Astrocyte (in vitro differentiated cells and primary cell): Measurements from ENCODE around the gene CCL13. TPM values are rescaled to one million over a fixed set of nuclear protein-coding genes. Genes with fewer than 3 reads are reported as not detected.

Experiments used
- DNase-seq: peaks from one replicate; pipeline ENCODE4 v3.0.0-alpha.2; 2010; ENCODE audit warnings: low read depth
- FAIRE-seq: peaks from 2 replicates; lab custom pipeline; 2011; peaks lifted over from hg19 to GRCh38; lab: Jason Lieb, UNC
- H2AFZ ChIP-seq: 2 replicates; pipeline ENCODE4 v1.6.0; 2012; ENCODE audit warnings: low read depth, low read length, inconsistent platforms
- H3K27ac ChIP-seq: 2 replicates; pipeline ENCODE4 v1.5.1; 2011; ENCODE audit warnings: low read depth, low read length, inconsistent platforms
- H3K27me3 ChIP-seq: 2 replicates; pipeline ENCODE4 v1.6.0; 2011; ENCODE audit warnings: low read length, inconsistent platforms; ENCODE audit not compliant: insufficient read depth
- H3K36me3 ChIP-seq: 2 replicates; pipeline ENCODE4 v1.5.1; 2011; ENCODE audit warnings: low read length, inconsistent platforms; ENCODE audit not compliant: insufficient read depth
- H3K4me1 ChIP-seq: 2 replicates; pipeline ENCODE4 v1.5.1; 2011; ENCODE audit warnings: low read length, inconsistent platforms; ENCODE audit not compliant: insufficient read depth
- H3K4me2 ChIP-seq: 2 replicates; pipeline ENCODE4 v1.6.0; 2012; ENCODE audit warnings: low read length, inconsistent platforms
- H3K4me3 ChIP-seq: 2 replicates; pipeline ENCODE4 v1.5.1; 2011; ENCODE audit warnings: low read depth, mild to moderate bottlenecking, low read length, inconsistent platforms; ENCODE audit not compliant: insufficient read depth
- H3K79me2 ChIP-seq: 2 replicates; pipeline ENCODE4 v1.6.0; 2012; ENCODE audit warnings: mild to moderate bottlenecking, low read length, inconsistent platforms; ENCODE audit not compliant: insufficient read depth
- H3K9ac ChIP-seq: 2 replicates; pipeline ENCODE4 v1.6.0; 2012; ENCODE audit warnings: mild to moderate bottlenecking, low read length, inconsistent platforms
- H3K9me3 ChIP-seq: 2 replicates; pipeline ENCODE4 v1.5.1; 2012; ENCODE audit warnings: low read depth, mild to moderate bottlenecking, low read length, inconsistent platforms; ENCODE audit not compliant: insufficient read depth
- H4K20me1 ChIP-seq: 2 replicates; pipeline ENCODE4 v1.6.0; 2012; ENCODE audit warnings: low read length, inconsistent platforms; ENCODE audit not compliant: insufficient read depth
- H3K27ac Mint-ChIP-seq: one replicate; pipeline ENCODE4 v1.8.0; 2021; ENCODE audit warnings: mild to moderate bottlenecking, mixed read lengths; ENCODE audit not compliant: unreplicated experiment
- H3K27me3 Mint-ChIP-seq: one replicate; pipeline ENCODE4 v1.8.0; 2021; ENCODE audit warnings: low read depth, mixed read lengths; ENCODE audit not compliant: unreplicated experiment
- H3K36me3 Mint-ChIP-seq: one replicate; pipeline ENCODE4 v1.8.0; 2021; ENCODE audit warnings: low read depth, mixed read lengths; ENCODE audit not compliant: unreplicated experiment
- H3K4me1 Mint-ChIP-seq: one replicate; pipeline ENCODE4 v1.8.0; 2021; ENCODE audit warnings: low read depth, mixed read lengths; ENCODE audit not compliant: unreplicated experiment
- H3K4me3 Mint-ChIP-seq: one replicate; pipeline ENCODE4 v1.8.0; 2021; ENCODE audit warnings: mild to moderate bottlenecking, moderate library complexity, mixed read lengths; ENCODE audit not compliant: unreplicated experiment
- H3K9me3 Mint-ChIP-seq: one replicate; pipeline ENCODE4 v1.8.0; 2021; ENCODE audit warnings: mild to moderate bottlenecking, mixed read lengths; ENCODE audit not compliant: unreplicated experiment
- CTCF ChIP-seq: IDR thresholded peaks from 2 replicates; pipeline ENCODE4 v1.5.1; 2011; ENCODE audit warnings: low read depth, mild to moderate bottlenecking, inconsistent platforms, low read length, moderate library complexity; ENCODE audit not compliant: insufficient read depth
- EZH2 ChIP-seq: IDR thresholded peaks from 2 replicates; pipeline ENCODE4 v1.6.1; 2012; ENCODE audit warnings: mild to moderate bottlenecking, low read length, inconsistent platforms; ENCODE audit not compliant: insufficient read depth
- total RNA-seq: library from RNA; stranded (reverse); gene quantifications from 2 replicates; pipeline ENCODE4 v1.2.1, GENCODE V29; 2021

CCL13 gene
- total RNA-seq, 1 donor from 2014 or later, result not detected

- H3K4me1 Mint-ChIP-seq, result peaks cover 18% of the 10 kb centered on the region
- H3K27me3 ChIP-seq, result peaks cover 3% of the 10 kb centered on the region
- H3K36me3 ChIP-seq, result no peaks in the 10 kb centered on the region
- no peaks in the 10 kb centered on the region for H3K4me1 ChIP-seq
- H3K9me3 ChIP-seq, result no peaks in the 10 kb centered on the region
- no peak overlapping the region for H3K27ac ChIP-seq
- no peak overlapping the region for H3K4me3 Mint-ChIP-seq
- H3K79me2 ChIP-seq, result no peaks in the 10 kb centered on the region
- H3K4me2 ChIP-seq, result no peak overlapping the region
- H3K9ac ChIP-seq, result no peak overlapping the region
- H2AFZ ChIP-seq, result no peak overlapping the region
- no peaks in the 10 kb centered on the region for H3K36me3 Mint-ChIP-seq
- H4K20me1 ChIP-seq, result no peaks in the 10 kb centered on the region
- H3K27me3 Mint-ChIP-seq, result peaks cover 18% of the 10 kb centered on the region
- H3K9me3 Mint-ChIP-seq, result no peaks in the 10 kb centered on the region
- H3K27ac Mint-ChIP-seq, result no peak overlapping the region
- FAIRE-seq (no peak), DNase-seq (no peak)
- no peak for TF ChIP-seq EZH2
- TF ChIP-seq CTCF, result no peak
- H3K4me3 ChIP-seq, result no peak overlapping the region
Observed at GRCh38 chr17:34370376-34370996, 14.2 kb downstream of the CCL13 start.

- Histone ChIP-seq H2AFZ (no peak overlapping the region), H4K20me1 (no peaks in the 10 kb centered on the region), H3K4me3 (no peak overlapping the region), H3K79me2 (no peaks in the 10 kb centered on the region), H3K9me3 (no peaks in the 10 kb centered on the region), H3K27me3 (peaks cover 3% of the 10 kb centered on the region), H3K36me3 (no peaks in the 10 kb centered on the region), H3K9ac (no peak overlapping the region), H3K4me2 (no peak overlapping the region), H3K4me1 (no peaks in the 10 kb centered on the region), H3K27ac (no peak overlapping the region)
- Mint-ChIP-seq H3K9me3 (no peaks in the 10 kb centered on the region), H3K36me3 (no peaks in the 10 kb centered on the region), H3K4me1 (peaks cover 17% of the 10 kb centered on the region), H3K27me3 (peaks cover 18% of the 10 kb centered on the region), H3K4me3 (no peak overlapping the region), H3K27ac (peak overlapping the region; percentile 53)
- TF ChIP-seq CTCF, result no peak
- no peak for TF ChIP-seq EZH2
- FAIRE-seq, result no peak
- no peak for DNase-seq
Observed at GRCh38 chr17:34370997-34371395, 14.7 kb downstream of the CCL13 start.

- H3K4me2 ChIP-seq, result no peak overlapping the region
- no peak for DNase-seq
- TF ChIP-seq EZH2 (no peak), CTCF (no peak)
- H3K36me3 Mint-ChIP-seq, result no peaks in the 10 kb centered on the region
- no peak for FAIRE-seq
- H3K27me3 Mint-ChIP-seq, result peaks cover 17% of the 10 kb centered on the region
- no peaks in the 10 kb centered on the region for H3K36me3 ChIP-seq
- no peak overlapping the region for H3K27ac ChIP-seq
- H4K20me1 ChIP-seq, result no peaks in the 10 kb centered on the region
- H3K79me2 ChIP-seq, result no peaks in the 10 kb centered on the region
- no peaks in the 10 kb centered on the region for H3K4me1 ChIP-seq
- H3K27ac Mint-ChIP-seq, result peak overlapping the region; percentile 27
- H3K9me3 ChIP-seq, result no peaks in the 10 kb centered on the region
- no peak overlapping the region for H2AFZ ChIP-seq
- no peaks in the 10 kb centered on the region for H3K9me3 Mint-ChIP-seq
- peaks cover 14% of the 10 kb centered on the region for H3K4me1 Mint-ChIP-seq
- H3K4me3 Mint-ChIP-seq, result no peak overlapping the region
- no peak overlapping the region for H3K9ac ChIP-seq
- no peak overlapping the region for H3K4me3 ChIP-seq
- peaks cover 3% of the 10 kb centered on the region for H3K27me3 ChIP-seq
Observed at GRCh38 chr17:34371405-34372100, 15.3 kb downstream of the CCL13 start.
